Tibial artery (tissue), 4 donors: ENCODE data around the gene SLC16A4.
A peak's percentile ranks its signal among the peaks of the same experiment; 100 is the strongest.

Experiments
- DNase-seq, 2 donors: peaks; one replicate each; pipeline ENCODE4 v3.0.0-alpha.2; 2019
- H3K27ac ChIP-seq, 2 donors: fragments of 200-600 bp; sonication (generic) in 1 of 2; 1 replicate in 1 of 2; 2 replicates in 1 of 2; pipeline ENCODE4 v1.5.1; 2018 to 2019; ENCODE audit warnings: mild to moderate bottlenecking in 1 of 2
- H3K27me3 ChIP-seq, 2 donors: fragments of 200-600 bp; sonication (generic) in 1 of 2; one replicate each; pipeline versions ENCODE4 v1.5.1 to v1.6.0; 2016 to 2019
- H3K36me3 ChIP-seq, 3 donors: fragments of 200-600 bp; sonication (generic) in 2 of 3; one replicate each; pipeline ENCODE4 v1.5.1; 2016 to 2019; ENCODE audit warnings: mild to moderate bottlenecking in 2 of 3
- H3K4me1 ChIP-seq, 4 donors: fragments of 200-600 bp; sonication (generic) in 2 of 4; 1 replicate in 3 of 4; 2 replicates in 1 of 4; pipeline ENCODE4 v1.5.1; 2016 to 2019
- H3K4me3 ChIP-seq, 2 donors: fragments of 200-600 bp; sonication (generic) in 1 of 2; 1 replicate in 1 of 2; 2 replicates in 1 of 2; pipeline ENCODE4 v1.5.1; 2018 to 2019; ENCODE audit warnings: mild to moderate bottlenecking in 2 of 2
- H3K9me3 ChIP-seq, 3 donors: fragments of 200-600 bp; sonication (generic) in 1 of 3; one replicate each; pipeline ENCODE4 v1.5.1; 2016 to 2019
- CTCF ChIP-seq, 2 experiments: fragments of 200-600 bp in 1 of 2; fragments of 450-650 bp in 1 of 2; IDR thresholded peaks; one replicate each; pipeline ENCODE4 v1.5.1; 2017 to 2019; ENCODE audit warnings: antibody characterized with exemption in 2 of 2, mild to moderate bottlenecking in 1 of 2, moderate library complexity in 1 of 2
- intact Hi-C: fragments of 100-400 bp; cut with DNase I; formaldehyde crosslinking; loops from one replicate; pipeline ENCODE4 v1.15.0; 2023; ENCODE audit warnings: low total_unique reads

The SLC16A4 gene

GRCh38 chr1:110412576-110412975 lies 21.8 kb upstream of the SLC16A4 start:
- no peak overlapping the region for H3K4me3 ChIP-seq
- TF ChIP-seq CTCF (IDR thresholded peaks at IDR 0.05): peak; percentile 52 to 65
- H3K4me1 ChIP-seq: peaks cover 0 to 16% (median 3%) of the 10 kb centered on the region in 4 donors
- H3K27me3 ChIP-seq: no peaks in the 10 kb centered on the region
- intact Hi-C loops: loop anchor here (5.0 kb wide), 1 partner anchor 45 kb away; no protein-coding TSS in a partner anchor
- H3K27ac ChIP-seq: no peak overlapping the region
- DNase-seq: peak; percentile 77
- H3K9me3 ChIP-seq: no peaks in the 10 kb centered on the region
- no peaks in the 10 kb centered on the region for H3K36me3 ChIP-seq

- H3K36me3 ChIP-seq: no peaks in the 10 kb centered on the region
- TF ChIP-seq CTCF (IDR thresholded peaks at IDR 0.05): no peak
- H3K4me3 ChIP-seq: no peak overlapping the region
- H3K27ac ChIP-seq: no peak overlapping the region
- H3K27me3 ChIP-seq: no peaks in the 10 kb centered on the region
- peaks cover 0 to 21% (median 8%) of the 10 kb centered on the region in 4 donors for H3K4me1 ChIP-seq
- intact Hi-C loops: loop anchor here (5.0 kb wide), 1 partner anchor 46 kb away; no protein-coding TSS in a partner anchor
- no peak for DNase-seq
- no peaks in the 10 kb centered on the region for H3K9me3 ChIP-seq
These were observed 20.4 kb upstream of the SLC16A4 start for GRCh38 chr1:110411173-110411735.

- no peak overlapping the region for H3K4me3 ChIP-seq
- intact Hi-C loops: no loop called here
- no peak overlapping the region for H3K27ac ChIP-seq
- H3K9me3 ChIP-seq: no peaks in the 10 kb centered on the region
- peaks cover 15% of the 10 kb centered on the region in 3 donors for H3K36me3 ChIP-seq
- no peak for TF ChIP-seq CTCF (IDR thresholded peaks at IDR 0.05)
- H3K27me3 ChIP-seq: no peaks in the 10 kb centered on the region
- DNase-seq: no peak
- H3K4me1 ChIP-seq: peaks cover 0 to 31% (median 14%) of the 10 kb centered on the region in 4 donors
These were observed 18.5 kb upstream of the SLC16A4 start for GRCh38 chr1:110409316-110409715.

GRCh38 chr1:110408488-110408887 lies 17.7 kb upstream of the SLC16A4 start:
- H3K9me3 ChIP-seq: no peaks in the 10 kb centered on the region
- peak overlapping the region; percentile 86 to 87 for H3K4me3 ChIP-seq

More at GRCh38 chr1:110408488-110408887, 17.7 kb upstream of the SLC16A4 start:
- Histone ChIP-seq H3K27ac (peak overlapping the region in 1 of 2 donors; percentile 93), H3K4me1 (peaks cover 0 to 31% (median 14%) of the 10 kb centered on the region in 4 donors), H3K27me3 (no peaks in the 10 kb centered on the region), H3K36me3 (peaks cover 23 to 24% (median 23%) of the 10 kb centered on the region in 3 donors)
- intact Hi-C loops: no loop called here
- DNase-seq: no peak
- no peak for TF ChIP-seq CTCF (IDR thresholded peaks at IDR 0.05)
